ENCODE measurements around the gene KIF3A.

KIF3A gene

GRCh38 chr5:132677682-132678400 lies 59.5 kb downstream of the KIF3A start:
- no peak for DNase-seq (ENCODE audit: low read depth)

GRCh38 chr5:132677191-132677590 lies 60.2 kb downstream of the KIF3A start:
- no peak for DNase-seq (ENCODE audit: low read depth)

GRCh38 chr5:132675936-132676689 lies 61.2 kb downstream of the KIF3A start:
- DNase-seq (ENCODE audit: low read depth): no peak

- no peak for DNase-seq (ENCODE audit: low read depth)
Measured at GRCh38 chr5:132674671-132675506, 62.5 kb downstream of the KIF3A start.

GRCh38 chr5:132673939-132674630 lies 63.3 kb downstream of the KIF3A start, which contains the start of gene IL4:
IL4 (plus strand) TSS chr5:132673989; CDS start chr5:132674051, 62 bp downstream.
- no peak for DNase-seq (ENCODE audit: low read depth)

GRCh38 chr5:132673488-132673887 lies 63.9 kb downstream of the KIF3A start:
- no peak for DNase-seq (ENCODE audit: low read depth)

GRCh38 chr5:132671000-132671399 lies 66.3 kb downstream of the KIF3A start:
- DNase-seq (ENCODE audit: low read depth): no peak

- no peak for DNase-seq (ENCODE audit: low read depth)
Measured at GRCh38 chr5:132669966-132670882, 67.1 kb downstream of the KIF3A start.

GRCh38 chr5:132669455-132669820 lies 67.9 kb downstream of the KIF3A start:
- DNase-seq (ENCODE audit: low read depth): no peak

GRCh38 chr5:132668706-132669454 lies 68.5 kb downstream of the KIF3A start:
- no peak for DNase-seq (ENCODE audit: low read depth)

GRCh38 chr5:132667761-132668705 lies 69.3 kb downstream of the KIF3A start:
- DNase-seq (ENCODE audit: low read depth): no peak

- DNase-seq (ENCODE audit: low read depth): no peak
Measured at GRCh38 chr5:132667309-132667708, 70.0 kb downstream of the KIF3A start.

- no peak for DNase-seq (ENCODE audit: low read depth)
Measured at GRCh38 chr5:132666310-132667123, 70.8 kb downstream of the KIF3A start.

- no peak for DNase-seq (ENCODE audit: low read depth)
Measured at GRCh38 chr5:132665574-132666080, 71.7 kb downstream of the KIF3A start.

- DNase-seq (ENCODE audit: low read depth): no peak
Measured at GRCh38 chr5:132664696-132665209, 72.6 kb downstream of the KIF3A start.

- no peak for DNase-seq (ENCODE audit: low read depth)
Measured at GRCh38 chr5:132663771-132664695, 73.3 kb downstream of the KIF3A start.
